Neural cell (in vitro differentiated cells): ENCODE data around the gene SIAH2. TPM values are rescaled to one million over a fixed set of nuclear protein-coding genes. Genes with fewer than 3 reads are reported as not detected.

ENCODE experiments used
- H2AFZ ChIP-seq: fragments of 200-600, 300-800 bp; sonication (generic), shearing (Covaris generic); 2 replicates; pipeline ENCODE4 v1.6.0; 2014; ENCODE audit warnings: low read depth, mild to moderate bottlenecking, antibody characterized with exemption, low read length, moderate library complexity
- H3F3A ChIP-seq: fragments of 200-600 bp; shearing (Covaris generic); 2 replicates; pipeline ENCODE4 v1.6.1; 2016; ENCODE audit warnings: mild to moderate bottlenecking, moderate library complexity, mixed read lengths, antibody characterized with exemption, low read length; ENCODE audit not compliant: insufficient read depth, poor library complexity, severe bottlenecking
- H3K27ac ChIP-seq: fragments of 200-600, 300-800 bp; sonication (generic), shearing (Covaris generic); 2 replicates; pipeline ENCODE4 v1.5.1; 2014; ENCODE audit warnings: mild to moderate bottlenecking, low read length, moderate library complexity
- H3K27me3 ChIP-seq: fragments of 300-800, 200-600 bp; sonication (generic), shearing (Covaris generic); 2 replicates; pipeline ENCODE4 v1.6.0; 2014; ENCODE audit warnings: mild to moderate bottlenecking, low read depth, low read length, moderate library complexity; ENCODE audit not compliant: insufficient read depth
- H3K36me3 ChIP-seq: fragments of 300-800, 200-600 bp; sonication (generic), shearing (Covaris generic); 2 replicates; pipeline ENCODE4 v1.5.1; 2014; ENCODE audit warnings: mild to moderate bottlenecking, antibody characterized with exemption, low read length, moderate library complexity; ENCODE audit not compliant: insufficient read depth
- H3K4me2 ChIP-seq: fragments of 300-800, 200-600 bp; sonication (generic), shearing (Covaris generic); 2 replicates; pipeline ENCODE4 v1.6.0; 2014; ENCODE audit warnings: mild to moderate bottlenecking, low read length
- H3K4me3 ChIP-seq: fragments of 300-800, 200-600 bp; sonication (generic), shearing (Covaris generic); 2 replicates; pipeline ENCODE4 v1.5.1; 2014; ENCODE audit warnings: mild to moderate bottlenecking, low read length, moderate library complexity
- H3K79me2 ChIP-seq: fragments of 200-600 bp; shearing (Covaris generic); replicated peaks from 2 replicates; pipeline ENCODE4 v1.6.0; 2014; ENCODE audit warnings: mild to moderate bottlenecking, low read length, moderate library complexity; ENCODE audit not compliant: insufficient read depth
- H3K9ac ChIP-seq: fragments of 300-800, 200-600 bp; sonication (generic), shearing (Covaris generic); 2 replicates; pipeline ENCODE4 v1.6.1; 2016; ENCODE audit warnings: mild to moderate bottlenecking, low read length, mixed read lengths
- H3K9me2 ChIP-seq: fragments of 200-600 bp; shearing (Covaris generic); 2 replicates; pipeline ENCODE4 v1.6.1; 2016; ENCODE audit warnings: mild to moderate bottlenecking, low read length, mixed read lengths; ENCODE audit not compliant: insufficient read depth
- H3K9me3 ChIP-seq: fragments of 200-600, 300-800 bp; sonication (generic), shearing (Covaris generic); 2 replicates; pipeline ENCODE4 v1.6.1; 2016; ENCODE audit warnings: mild to moderate bottlenecking, mixed run types, low read length, moderate library complexity, mixed read lengths
- H4K20me1 ChIP-seq: fragments of 200-600 bp; shearing (Covaris generic); 2 replicates; pipeline ENCODE4 v1.6.1; 2016; ENCODE audit warnings: mild to moderate bottlenecking, mixed run types; ENCODE audit not compliant: insufficient read depth
- CTCF ChIP-seq: fragments of 450-650 bp; IDR thresholded peaks from 2 replicates; pipeline ENCODE4 v1.5.1; 2014; ENCODE audit warnings: antibody characterized with exemption, mild to moderate bottlenecking, moderate library complexity; ENCODE audit not compliant: poor library complexity, severe bottlenecking
- EP300 ChIP-seq: fragments of 450-650 bp; conservative IDR thresholded peaks from 2 replicates; pipeline ENCODE4 v1.6.1; 2014; ENCODE audit warnings: antibody characterized with exemption, mild to moderate bottlenecking, moderate library complexity; ENCODE audit not compliant: poor library complexity, severe bottlenecking
- EZH2 ChIP-seq: fragments of 200-600, 300-800 bp; shearing (Covaris generic), sonication (generic); IDR thresholded peaks from 2 replicates; pipeline ENCODE4 v1.6.1; 2014; ENCODE audit warnings: antibody characterized with exemption, low read length, borderline replicate concordance, mild to moderate bottlenecking; ENCODE audit not compliant: insufficient read depth, poor library complexity, severe bottlenecking
- MXI1 ChIP-seq: fragments of 450-650 bp; conservative IDR thresholded peaks from 2 replicates; pipeline ENCODE4 v1.6.1; 2014; ENCODE audit warnings: antibody characterized with exemption, mild to moderate bottlenecking; ENCODE audit not compliant: poor library complexity, severe bottlenecking
- POLR2AphosphoS5 ChIP-seq: IDR thresholded peaks from 2 replicates; pipeline ENCODE4 v1.6.1; 2012
- RAD21 ChIP-seq: fragments of 450-650 bp; conservative IDR thresholded peaks from 2 replicates; pipeline ENCODE4 v1.6.1; 2014; ENCODE audit warnings: antibody characterized with exemption, mild to moderate bottlenecking, moderate library complexity
- REST ChIP-seq: IDR thresholded peaks from 2 replicates; pipeline ENCODE4 v1.6.1; 2012; ENCODE audit warnings: borderline replicate concordance
- SMC3 ChIP-seq: fragments of 450-650 bp; conservative IDR thresholded peaks from 2 replicates; pipeline ENCODE4 v1.6.1; 2014; ENCODE audit warnings: antibody characterized with exemption, mild to moderate bottlenecking, moderate library complexity; ENCODE audit not compliant: poor library complexity
- TAF1 ChIP-seq: IDR thresholded peaks from 2 replicates; pipeline ENCODE4 v1.6.1; 2012; ENCODE audit warnings: low read depth
- polyA plus RNA-seq: library from polyadenylated mRNA; depleted of rRNA; stranded (reverse); fragments of >200 nt; gene quantifications from 2 replicates; pipeline ENCODE4 v1.2.3, GENCODE V29; 2014

SIAH2 gene
- polyA plus RNA-seq, 1 donor from 2014 or later = 21.8 TPM

GRCh38 chr3:150744041-150744918, 18.7 kb downstream of the SIAH2 start:
- no peaks in the 10 kb centered on the region for H3K27me3 ChIP-seq
- H3K4me3 ChIP-seq = no peak overlapping the region
- no peak overlapping the region for H3K9ac ChIP-seq
- H3K9me2 ChIP-seq = no peaks in the 10 kb centered on the region
- H3K36me3 ChIP-seq = no peaks in the 10 kb centered on the region
- H3K27ac ChIP-seq = no peak overlapping the region
- TF ChIP-seq TAF1 (no peak), MXI1 (no peak), CTCF (no peak), REST (no peak), EZH2 (no peak), SMC3 (no peak), POLR2AphosphoS5 (no peak), RAD21 (no peak), EP300 (no peak)
- no peaks in the 10 kb centered on the region for H3F3A ChIP-seq
- H3K4me2 ChIP-seq = no peak overlapping the region
- H4K20me1 ChIP-seq = no peaks in the 10 kb centered on the region
- no peaks in the 10 kb centered on the region for H3K9me3 ChIP-seq
- no peak overlapping the region for H2AFZ ChIP-seq
- H3K79me2 ChIP-seq = no peaks in the 10 kb centered on the region

GRCh38 chr3:150743508-150743907, 19.5 kb downstream of the SIAH2 start:
- no peaks in the 10 kb centered on the region for H3F3A ChIP-seq
- no peaks in the 10 kb centered on the region for H4K20me1 ChIP-seq
- no peak overlapping the region for H2AFZ ChIP-seq
- TF ChIP-seq REST (no peak), POLR2AphosphoS5 (no peak), EP300 (no peak), RAD21 (no peak), SMC3 (no peak), EZH2 (no peak)
- no peaks in the 10 kb centered on the region for H3K27me3 ChIP-seq
- H3K9me2 ChIP-seq = no peaks in the 10 kb centered on the region
- no peak overlapping the region for H3K4me2 ChIP-seq
- no peak overlapping the region for H3K9ac ChIP-seq
- H3K27ac ChIP-seq = no peak overlapping the region
- H3K9me3 ChIP-seq = no peaks in the 10 kb centered on the region
- no peaks in the 10 kb centered on the region for H3K36me3 ChIP-seq
- H3K79me2 ChIP-seq = no peaks in the 10 kb centered on the region
- H3K4me3 ChIP-seq = no peak overlapping the region
